GM21381 (cell line): ENCODE data around the gene ZBTB7B.

Experiments used
- ATAC-seq: cut with Tn5 transposase; IDR thresholded peaks from one replicate; pipeline ENCODE4 v1.9.1; 2021; ENCODE audit warnings: mild to moderate bottlenecking, moderate library complexity; ENCODE audit not compliant: unreplicated experiment

The ZBTB7B gene

DNA sequence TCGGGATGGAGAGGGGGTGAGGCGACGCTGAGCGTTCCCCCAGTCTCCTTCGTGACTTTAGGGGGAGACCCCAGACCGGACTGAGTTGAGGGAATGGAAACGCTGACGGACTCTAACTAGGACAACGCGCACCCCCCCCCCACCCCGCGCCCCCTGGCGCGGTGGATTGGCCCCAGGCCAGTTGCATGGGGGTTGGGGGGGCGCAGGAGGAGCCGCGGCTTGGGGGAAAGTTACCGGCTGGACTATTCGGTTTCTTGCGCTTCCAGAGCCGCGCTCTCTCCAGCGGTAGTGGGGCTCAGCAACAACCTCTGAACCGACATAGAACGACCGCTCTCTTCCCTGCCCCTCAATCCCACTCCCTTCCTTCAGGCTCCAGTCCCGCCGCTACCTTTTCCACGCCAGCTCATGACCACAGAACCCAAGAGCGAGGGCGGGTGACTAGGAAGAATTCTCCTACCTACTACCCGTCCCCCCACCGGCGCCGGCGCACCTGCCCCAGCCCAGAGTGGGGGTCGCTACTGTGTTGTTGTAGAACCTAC lies 694 bp downstream of the ZBTB7B start:
- ATAC-seq: no peak

DNA sequence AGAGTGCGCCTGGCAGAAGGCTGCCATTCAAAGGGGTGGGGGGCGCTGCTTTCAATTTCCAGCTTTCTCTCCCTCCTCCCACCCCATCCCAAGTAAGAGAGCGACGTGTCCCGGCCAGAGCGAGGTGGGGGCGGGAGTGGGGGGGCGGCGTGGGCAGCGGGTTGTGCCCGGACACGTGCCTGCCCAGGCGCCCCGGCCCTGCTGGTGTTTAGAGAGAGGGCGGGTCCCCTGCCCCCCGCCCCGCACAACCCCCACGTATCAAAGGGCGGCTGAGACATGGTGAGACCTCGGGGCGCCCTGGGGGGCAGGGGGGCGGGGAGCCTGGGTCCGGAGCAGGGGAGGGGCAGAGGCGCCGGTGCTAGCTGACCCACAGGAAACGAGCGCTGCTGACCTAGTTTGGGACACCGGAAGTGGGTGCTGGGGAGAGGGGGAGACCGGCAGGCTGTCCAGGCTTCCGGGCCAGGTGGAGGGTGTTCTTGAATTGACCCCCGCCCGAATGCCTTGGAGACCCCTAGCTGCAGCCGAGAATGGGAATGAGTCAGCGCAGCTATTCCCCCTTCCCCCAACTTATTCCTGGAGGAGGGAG lies 1.3 kb downstream of the ZBTB7B start:
- no peak for ATAC-seq

DNA sequence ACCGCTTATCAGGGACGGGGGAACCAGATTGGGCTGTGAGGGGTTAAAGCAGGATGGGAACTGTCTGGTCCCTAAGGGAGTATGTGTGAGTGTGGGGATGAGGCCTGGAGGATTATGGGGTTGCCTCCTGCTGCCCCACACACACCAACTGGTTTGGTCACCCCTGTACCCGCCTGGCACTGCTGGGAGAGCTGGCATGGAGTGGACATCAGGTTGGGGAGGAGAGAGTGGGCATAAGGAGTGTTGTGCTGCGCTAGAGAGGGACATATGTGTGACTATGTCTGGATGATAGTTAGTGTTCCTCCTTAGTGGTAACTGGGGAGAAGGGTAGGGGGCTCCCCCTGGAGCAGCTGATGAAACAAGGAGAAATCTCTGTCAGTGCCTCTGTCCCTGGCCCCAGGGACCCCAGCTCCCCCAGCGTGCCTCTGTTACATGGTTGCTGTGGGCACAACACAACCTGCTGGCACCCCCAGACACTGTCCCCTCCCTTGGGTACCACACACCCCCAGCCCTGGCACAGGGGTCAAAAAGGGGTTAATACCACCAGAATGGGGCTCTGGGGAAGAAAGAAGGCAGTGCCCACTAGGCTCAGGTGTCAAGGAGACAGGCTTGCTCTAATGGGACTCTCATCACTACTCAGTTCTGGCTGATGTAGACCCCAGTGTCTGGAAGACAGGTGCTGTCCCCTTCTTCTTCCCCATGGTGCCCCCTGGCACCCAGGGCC lies 1.9 kb downstream of the ZBTB7B start:
- ATAC-seq: no peak

DNA sequence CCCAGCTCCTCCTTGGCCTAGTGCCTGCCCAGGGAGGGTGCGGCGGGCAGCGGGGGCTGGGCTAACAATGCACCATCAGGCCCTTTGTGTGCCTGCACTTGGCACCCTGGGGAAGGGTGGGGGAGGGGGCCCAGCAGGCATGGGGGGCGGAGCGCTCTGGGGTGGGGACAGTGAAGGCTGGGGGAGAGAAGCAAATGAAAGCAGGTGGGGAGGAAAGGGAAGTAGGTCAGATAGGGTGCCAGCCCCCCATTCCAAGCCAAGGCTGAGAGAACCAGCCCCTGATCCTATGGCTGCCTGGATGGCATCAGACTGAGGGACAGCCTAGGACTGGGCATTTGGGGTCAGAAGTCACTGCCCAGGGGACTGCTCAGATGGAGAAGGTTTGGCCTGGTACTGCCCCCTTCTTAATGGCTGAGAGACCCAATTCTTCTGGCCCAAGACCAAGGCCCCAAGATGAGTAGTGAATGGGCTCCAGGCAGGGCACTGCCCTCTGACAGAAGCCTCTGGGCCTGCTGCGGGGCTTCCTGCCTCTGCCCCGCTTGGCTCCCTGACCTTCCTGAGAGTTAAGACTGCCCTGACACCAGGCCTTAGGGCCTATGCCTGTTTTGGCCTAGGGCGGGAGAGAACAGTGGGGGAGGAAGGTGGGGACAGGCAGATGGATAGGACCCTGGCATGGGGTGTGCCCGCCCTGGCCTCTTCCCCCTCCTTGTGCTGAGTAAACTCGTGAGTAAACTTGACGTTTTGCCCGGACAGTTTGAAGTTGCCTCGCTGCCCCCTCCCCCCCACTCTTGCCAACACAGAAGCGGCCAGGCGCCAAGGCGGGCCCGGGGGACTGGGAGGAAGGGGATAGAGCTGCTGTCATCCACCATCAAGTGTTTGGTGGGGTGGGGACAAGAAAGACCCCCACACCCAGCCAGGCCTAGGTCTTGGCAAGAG lies 2.7 kb downstream of the ZBTB7B start:
- ATAC-seq: no peak

DNA sequence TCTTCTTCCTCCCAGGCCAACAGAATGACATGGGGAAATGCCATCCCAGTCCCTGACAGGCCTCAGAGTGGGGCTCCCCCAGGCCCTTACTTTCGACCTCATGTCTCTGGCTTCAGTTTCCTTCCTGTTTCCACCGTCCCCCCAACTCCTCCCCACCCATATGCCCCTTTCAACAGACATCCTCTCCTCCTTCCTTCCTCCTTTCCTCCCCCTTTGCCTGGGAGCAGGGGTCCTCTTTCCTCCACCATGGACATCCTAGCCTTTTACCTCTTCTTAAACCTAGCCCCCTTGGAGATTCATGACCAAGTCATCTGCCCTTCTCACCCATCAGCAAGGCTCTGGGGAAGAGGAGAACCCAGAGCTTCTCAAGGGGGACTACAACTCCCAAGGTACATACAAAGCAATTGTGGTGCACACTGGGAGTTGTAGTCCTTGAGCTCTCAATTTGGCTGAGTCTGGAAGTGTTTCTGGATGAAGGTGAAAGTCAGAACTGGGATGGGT lies 4.0 kb downstream of the ZBTB7B start:
- no peak for ATAC-seq

DNA sequence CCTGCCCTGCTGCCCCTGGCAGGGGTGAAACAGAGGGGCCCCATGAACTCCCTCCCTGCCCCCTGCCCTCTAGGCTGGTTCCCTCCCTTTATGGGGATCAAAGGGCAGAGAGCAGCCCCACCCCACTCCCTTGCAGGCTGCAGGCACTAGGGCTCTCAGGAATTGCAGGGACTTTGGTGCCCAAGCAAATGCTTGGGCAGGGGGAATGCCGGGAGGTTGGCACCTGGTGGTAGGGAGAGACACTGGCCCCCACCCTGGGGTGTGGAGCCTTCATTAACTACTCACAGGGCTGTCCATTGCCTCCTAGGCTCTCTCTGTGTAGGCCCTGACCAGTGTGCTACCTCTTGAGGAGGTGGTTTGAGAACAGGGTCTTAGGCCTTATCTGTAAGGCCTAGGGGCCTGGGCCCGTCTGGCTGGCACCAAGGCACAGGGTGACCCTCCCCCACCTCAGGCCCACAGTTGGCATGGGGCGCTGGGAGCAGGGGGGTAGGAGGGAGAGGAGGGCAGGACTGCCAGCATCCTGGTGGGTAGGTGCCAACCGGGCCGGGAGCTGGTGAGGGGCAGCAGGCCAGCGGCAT lies 4.7 kb downstream of the ZBTB7B start:
- ATAC-seq: no peak

DNA sequence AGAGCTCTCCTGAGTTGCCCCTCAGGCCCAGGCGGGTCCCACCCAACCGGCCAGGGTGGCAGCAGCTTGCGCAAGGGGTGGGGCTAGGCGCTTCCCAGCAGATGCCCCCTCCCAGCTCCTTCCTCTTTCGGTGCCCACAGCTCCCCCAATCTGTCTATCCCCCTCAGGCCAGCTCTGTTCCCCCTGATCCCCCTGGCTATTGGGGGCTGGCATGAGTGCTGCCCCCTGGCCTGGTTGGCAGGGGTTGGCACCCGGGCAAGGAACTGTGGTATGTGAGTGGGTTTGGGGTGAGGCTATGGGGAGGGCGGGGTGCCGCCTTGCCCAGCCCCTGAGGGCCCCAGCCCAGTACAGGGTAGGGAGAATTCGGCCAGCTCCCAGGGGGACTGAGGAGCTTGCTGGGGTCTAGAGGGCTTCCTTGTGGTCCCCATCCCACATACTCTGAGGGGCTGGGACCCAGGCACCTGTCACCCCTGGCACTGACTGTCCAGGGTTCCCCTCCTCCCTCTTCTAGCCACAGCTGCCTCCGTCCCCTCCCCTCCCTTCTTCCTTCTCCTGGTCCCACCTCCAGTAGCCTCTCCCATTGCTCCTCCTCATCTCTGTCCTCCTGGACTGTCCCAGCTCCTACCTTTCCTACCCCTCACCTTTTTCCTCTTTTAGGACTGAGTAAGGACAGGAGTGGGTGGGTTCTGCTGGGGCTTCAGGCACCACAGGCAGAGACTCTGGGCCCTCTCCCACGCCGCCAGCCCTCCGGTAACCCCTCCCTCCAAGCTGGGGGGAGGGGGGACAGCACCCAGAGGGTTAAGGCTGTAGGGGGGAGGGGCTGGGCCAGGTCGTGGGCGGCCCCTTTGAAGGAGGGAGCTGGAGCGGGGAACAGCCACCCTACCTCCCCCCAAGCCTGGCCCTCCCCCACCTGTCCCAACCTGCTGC lies 5.7 kb downstream of the ZBTB7B start:
- no peak for ATAC-seq

DNA sequence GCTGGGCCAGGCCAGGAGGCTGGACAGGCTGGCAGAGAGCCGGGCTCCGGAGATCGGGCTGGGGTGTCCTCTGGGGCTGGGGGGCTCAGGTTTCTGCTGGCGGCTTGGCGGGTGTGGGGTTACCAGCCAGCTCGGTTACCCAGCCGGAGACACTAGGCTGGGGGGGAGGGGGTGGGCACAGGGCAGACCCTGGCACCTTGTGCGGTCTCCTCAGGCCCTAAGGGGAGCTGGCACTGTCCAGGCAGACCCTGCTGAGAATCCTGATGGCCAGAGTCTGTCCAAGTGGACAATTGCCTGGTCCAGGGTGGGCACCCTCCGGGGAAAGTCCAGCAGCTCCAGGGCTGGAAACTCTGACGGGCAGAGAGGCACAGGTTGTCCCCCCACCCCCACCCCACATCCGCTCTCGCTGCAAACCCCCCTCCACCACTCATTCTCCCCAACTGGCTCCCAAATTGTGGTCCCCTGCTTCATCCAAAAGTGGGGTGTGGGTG lies 6.7 kb downstream of the ZBTB7B start:
- no peak for ATAC-seq

DNA sequence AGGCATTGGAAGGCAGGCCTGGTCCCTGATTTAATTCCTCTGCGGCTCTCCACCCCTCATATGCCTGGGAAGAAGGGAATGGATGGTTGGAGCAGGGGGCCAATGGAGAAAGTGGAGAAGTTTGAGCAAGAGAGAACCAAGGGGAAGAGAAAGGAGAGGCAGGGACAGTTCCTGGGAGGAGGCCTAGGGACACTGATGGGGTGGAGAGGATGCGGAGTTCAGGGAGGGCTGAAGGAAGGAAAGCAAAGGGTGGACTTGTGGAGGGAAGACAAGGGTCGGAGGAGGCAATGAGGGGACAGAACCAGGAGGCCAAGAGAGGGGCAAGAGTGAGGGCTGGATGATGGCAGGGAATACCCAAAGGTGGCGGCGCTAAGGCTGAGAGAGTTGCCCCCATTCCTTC lies 7.1 kb downstream of the ZBTB7B start:
- no peak for ATAC-seq

DNA sequence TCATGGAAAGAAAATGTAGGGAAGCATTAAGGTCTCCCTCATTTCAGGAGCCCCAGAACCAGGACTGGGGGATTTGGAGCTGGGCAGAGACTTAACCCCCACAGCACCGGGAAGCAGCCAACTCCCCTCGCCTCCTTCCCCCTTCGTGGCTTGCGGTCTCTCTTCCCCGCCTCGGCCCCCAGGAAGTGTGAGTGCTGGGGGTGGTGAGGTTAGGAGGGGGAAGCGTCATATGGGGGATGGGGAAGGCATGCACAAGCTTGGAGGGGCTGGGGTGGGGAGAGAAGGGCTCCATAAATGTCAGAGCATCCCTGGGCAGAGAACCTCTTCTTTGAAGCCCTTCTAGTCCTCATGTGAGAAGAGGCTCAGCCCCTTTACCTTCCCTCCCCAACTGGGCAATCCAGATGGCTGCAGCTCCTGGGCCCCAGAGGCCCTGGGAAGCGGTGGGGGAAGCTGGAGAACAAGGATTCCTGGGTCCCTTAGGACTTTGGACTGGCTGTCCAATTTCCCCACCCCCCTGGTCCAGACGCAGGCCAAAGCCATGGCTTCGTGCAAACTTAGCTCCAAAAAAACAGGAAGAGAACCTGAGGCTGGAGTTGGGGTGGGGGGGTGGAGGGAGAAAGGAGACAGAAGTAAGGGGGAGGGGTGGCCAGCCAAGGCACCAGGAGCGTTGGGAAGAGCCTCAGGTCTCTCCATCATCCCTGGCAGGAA lies 7.8 kb downstream of the ZBTB7B start:
- no peak for ATAC-seq

DNA sequence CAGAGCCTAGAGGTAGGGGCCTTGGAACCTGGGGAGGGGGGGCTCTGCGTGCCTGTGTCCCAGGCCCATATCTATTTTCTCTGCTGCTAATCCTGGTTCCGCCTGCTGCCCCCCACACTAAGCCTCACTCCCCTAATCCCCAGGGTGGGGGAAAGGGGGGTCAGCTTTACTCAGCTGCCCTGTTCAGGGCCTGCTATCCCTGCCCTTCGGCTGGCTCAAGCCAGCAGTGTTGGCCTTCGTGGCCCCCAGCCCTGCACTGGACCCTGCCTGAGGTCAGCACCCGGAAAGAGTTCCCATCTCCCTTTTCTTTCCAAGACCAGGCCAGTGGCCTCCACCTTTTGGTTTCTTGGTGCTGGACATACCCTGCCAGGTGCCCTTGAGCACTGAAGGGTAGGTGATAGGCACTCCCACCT lies 8.4 kb downstream of the ZBTB7B start:
- ATAC-seq: no peak

DNA sequence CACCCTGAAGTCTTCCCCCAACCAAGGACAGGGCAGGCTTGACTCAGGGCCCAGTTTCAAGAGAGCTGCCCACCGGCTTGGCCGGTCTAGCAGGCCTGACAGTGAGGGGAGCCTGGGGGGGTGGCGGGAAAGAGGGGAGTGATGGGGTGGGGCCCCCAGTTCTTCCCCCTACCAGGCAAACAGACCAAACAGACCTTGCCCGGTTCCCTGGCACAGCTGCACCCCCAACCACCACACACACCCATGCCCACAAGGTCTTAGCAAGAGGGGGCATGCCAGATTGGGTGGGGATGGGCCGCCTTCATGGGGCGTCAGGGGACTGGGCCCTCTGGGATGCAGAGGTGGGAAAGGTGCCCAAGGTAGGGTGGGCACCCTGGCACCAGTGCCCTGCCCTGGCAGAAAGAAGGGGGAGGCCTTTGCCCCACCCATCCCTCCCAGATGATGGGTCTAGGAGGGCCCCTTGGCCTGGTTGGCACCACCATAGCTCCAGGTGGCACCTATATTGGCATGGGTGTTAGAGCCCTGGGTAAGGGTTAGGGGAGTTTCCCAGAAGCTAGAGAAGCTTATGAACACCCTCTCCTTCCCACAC lies 8.9 kb downstream of the ZBTB7B start:
- no peak for ATAC-seq

DNA sequence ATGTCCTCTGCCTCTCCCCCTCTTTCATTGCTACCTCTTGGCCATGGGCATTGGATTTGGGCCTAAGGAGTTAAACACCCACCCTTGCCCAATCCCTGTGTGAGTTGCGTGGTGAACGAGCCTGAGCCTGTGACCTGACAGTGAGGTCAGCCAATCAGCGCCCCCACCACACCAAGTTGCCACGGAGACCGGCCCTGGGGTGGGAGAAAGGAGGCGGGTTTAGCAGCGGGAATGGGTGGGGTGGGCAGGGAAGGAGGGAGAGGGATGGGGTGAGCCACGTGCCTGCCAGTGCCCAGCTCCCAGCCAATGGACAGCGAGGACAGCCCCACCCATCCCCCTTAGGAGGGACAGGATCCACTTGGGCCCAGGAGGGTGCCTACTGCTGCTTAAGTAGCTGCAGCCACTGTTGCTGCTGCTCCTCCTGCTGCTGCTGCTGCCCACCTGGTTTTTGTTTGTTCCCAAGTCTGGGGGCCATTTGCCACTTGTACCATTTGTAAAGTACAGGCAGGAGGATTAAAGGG lies 9.5 kb downstream of the ZBTB7B start:
- no peak for ATAC-seq

DNA sequence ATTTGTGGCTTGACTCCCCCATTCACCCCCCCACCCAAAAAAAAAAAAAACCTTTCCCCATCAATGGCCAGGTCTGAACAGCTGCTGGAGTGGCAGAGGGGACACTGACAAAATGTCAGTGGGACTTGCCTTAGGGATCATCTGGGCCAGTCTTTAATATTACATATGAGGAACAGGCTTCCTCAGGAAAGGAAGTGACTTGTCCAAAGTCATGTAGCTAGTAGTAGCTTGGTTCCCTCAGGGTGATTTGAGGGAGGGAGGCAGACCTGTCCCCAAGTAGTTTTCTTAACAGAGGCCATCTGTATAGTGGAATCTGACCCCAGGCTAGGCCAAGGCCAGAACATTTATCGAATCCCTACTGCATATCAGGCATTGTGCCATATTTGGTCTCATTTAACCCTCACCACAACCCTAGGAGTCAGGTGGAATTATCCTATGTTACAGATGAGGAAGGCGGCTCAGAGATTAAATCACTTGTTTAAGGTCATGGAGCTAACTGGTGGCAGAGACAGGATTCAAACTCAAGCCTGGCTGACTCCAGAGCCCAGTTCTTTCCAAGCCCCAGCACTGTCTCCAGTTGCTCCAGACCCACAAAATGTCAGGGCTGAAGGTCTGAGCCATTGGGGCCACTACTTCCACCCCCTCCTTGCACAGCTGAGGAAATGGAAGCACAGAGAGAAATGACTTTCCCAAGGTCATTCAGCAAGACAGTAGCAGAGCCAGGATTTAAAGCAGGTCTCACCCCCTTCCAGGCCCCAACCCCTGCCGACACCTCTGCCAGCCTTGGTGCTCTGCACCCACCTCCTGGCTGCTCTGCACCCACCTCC lies 10.4 kb downstream of the ZBTB7B start:
- no peak for ATAC-seq

DNA sequence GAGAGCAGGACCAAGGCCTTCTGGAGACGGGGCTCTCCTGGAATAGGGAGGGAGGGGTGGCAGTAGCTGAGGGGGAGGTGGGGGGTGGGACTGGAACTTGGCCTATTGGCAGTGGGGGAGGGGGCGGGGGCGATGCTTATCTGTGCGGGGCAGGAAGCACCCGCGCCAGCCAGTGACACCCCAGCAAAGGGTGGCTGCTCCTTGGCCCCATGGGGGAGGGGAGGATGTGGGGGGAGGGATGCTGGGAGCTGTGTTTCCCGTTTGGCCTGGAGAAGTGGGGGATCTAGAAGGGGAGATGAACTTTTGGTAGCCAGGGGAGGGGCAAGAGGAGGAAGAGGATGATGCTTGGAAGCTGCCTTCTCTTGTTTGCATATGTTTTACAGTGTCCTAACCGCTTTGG lies 11.0 kb downstream of the ZBTB7B start:
- ATAC-seq: no peak

DNA sequence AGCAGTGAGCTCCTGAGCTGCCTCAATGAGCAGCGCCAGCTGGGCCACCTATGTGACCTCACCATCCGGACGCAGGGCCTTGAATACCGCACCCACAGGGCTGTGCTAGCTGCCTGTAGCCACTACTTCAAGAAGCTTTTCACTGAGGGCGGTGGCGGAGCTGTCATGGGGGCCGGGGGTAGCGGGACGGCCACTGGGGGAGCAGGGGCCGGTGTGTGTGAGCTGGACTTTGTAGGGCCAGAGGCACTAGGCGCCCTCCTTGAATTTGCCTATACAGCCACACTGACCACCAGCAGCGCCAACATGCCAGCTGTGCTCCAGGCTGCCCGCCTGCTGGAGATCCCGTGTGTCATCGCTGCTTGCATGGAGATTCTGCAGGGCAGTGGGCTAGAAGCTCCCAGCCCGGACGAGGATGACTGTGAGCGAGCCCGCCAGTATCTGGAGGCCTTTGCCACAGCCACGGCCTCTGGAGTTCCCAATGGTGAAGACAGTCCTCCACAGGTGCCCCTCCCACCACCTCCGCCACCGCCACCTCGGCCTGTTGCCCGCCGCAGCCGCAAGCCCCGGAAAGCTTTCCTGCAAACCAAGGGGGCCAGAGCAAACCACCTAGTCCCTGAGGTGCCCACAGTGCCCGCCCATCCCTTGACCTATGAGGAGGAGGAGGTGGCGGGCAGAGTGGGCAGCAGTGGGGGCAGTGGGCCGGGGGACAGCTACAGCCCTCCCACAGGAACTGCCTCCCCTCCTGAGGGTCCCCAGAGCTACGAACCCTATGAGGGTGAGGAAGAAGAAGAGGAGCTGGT lies 12.3 kb downstream of the ZBTB7B start:
- no peak for ATAC-seq
